Measurements from ENCODE around the gene PEX1. TPM values are rescaled to one million over a fixed set of nuclear protein-coding genes. Genes with fewer than 3 reads are reported as not detected.

PEX1 gene
- total and polyA plus RNA-seq, 2 donors: 12.0 to 63.7 TPM

Other genes with a start within 250 kb of the PEX1 start
- 64.0 TPM for gene GATAD1, start 81.0 kb downstream of the PEX1 start, total RNA-seq
- gene GATAD1, start 81.0 kb downstream of the PEX1 start, polyA plus RNA-seq: 27.4 TPM
- not detected for gene ERVW-1, start 50.6 kb downstream of the PEX1 start, total RNA-seq
- not detected for gene ERVW-1, start 50.6 kb downstream of the PEX1 start, polyA plus RNA-seq
- 17.2 TPM for gene RBM48, start 275 bp upstream of the PEX1 start, total RNA-seq
- gene RBM48, start 275 bp upstream of the PEX1 start, polyA plus RNA-seq: 10.3 TPM
- 56.1 TPM for gene FAM133B, start 61.9 kb upstream of the PEX1 start, total RNA-seq
- gene FAM133B, start 61.9 kb upstream of the PEX1 start, polyA plus RNA-seq: 16.9 TPM

Data from urinary bladder (tissue), 2 donors.